ENCODE results near the gene AFP. TPM values are rescaled to one million over a fixed set of nuclear protein-coding genes. Genes with fewer than 3 reads are reported as not detected.

The AFP gene
- total RNA-seq: not detected

DNA sequence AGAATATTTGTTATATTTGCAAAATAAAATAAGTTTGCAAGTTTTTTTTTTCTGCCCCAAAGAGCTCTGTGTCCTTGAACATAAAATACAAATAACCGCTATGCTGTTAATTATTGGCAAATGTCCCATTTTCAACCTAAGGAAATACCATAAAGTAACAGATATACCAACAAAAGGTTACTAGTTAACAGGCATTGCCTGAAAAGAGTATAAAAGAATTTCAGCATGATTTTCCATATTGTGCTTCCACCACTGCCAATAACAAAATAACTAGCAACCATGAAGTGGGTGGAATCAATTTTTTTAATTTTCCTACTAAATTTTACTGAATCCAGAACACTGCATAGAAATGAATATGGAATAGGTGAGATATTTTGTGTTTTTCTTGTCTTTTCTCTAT lies at the start of gene AFP:
AFP (plus strand) TSS at position 238 of the 400 bp plus-strand sequence; CDS start at position 280, 42 bp downstream.
- TF ChIP-seq, protein P1, sequence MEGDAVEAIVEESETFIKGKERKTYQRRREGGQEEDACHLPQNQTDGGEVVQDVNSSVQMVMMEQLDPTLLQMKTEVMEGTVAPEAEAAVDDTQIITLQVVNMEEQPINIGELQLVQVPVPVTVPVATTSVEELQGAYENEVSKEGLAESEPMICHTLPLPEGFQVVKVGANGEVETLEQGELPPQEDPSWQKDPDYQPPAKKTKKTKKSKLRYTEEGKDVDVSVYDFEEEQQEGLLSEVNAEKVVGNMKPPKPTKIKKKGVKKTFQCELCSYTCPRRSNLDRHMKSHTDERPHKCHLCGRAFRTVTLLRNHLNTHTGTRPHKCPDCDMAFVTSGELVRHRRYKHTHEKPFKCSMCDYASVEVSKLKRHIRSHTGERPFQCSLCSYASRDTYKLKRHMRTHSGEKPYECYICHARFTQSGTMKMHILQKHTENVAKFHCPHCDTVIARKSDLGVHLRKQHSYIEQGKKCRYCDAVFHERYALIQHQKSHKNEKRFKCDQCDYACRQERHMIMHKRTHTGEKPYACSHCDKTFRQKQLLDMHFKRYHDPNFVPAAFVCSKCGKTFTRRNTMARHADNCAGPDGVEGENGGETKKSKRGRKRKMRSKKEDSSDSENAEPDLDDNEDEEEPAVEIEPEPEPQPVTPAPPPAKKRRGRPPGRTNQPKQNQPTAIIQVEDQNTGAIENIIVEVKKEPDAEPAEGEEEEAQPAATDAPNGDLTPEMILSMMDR (IDR thresholded peaks at IDR 0.05; ENCODE audit: low read depth): no peak

DNA sequence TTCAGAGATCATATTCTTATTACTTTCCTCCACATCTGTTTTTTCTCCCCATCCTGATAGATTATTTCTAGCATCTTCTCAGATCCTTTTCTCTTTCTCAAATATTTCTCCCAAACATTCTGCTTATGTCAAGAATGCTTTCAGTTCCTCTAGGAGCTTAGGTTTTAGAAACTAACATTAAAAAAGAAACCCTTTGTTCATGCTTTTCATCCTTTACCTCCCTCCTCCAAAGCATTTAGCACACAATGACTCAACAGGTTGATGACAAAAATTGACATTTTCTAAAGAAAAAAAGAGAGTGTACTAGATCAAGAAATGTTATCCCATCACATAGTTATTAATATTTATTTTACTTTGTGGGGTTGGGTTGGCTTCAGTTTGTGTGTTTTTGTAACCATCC lies 48.5 kb upstream of the AFP start:
- TF ChIP-seq, protein P1 (IDR thresholded peaks at IDR 0.05; ENCODE audit: low read depth): no peak

DNA sequence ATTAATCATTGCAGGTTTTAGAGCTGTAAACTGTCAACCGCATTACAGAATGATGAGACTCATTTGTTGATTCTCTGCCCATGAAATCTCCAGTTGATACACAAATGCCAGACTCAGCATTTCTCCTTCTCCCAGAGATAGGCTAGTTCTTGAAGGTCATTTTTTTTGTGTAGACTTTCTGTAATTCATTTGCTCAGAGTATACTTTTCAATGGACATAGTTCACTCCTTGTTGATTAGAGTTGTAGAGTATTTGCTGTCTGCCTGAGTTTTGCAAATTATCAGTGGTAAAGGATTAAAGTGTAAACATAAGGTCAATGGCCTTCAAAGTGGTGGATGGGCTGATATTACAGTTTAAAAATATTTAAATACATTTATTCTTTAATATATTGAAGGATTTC lies 47.1 kb upstream of the AFP start:
- TF ChIP-seq, protein P1 (IDR thresholded peaks at IDR 0.05; ENCODE audit: low read depth): no peak

DNA sequence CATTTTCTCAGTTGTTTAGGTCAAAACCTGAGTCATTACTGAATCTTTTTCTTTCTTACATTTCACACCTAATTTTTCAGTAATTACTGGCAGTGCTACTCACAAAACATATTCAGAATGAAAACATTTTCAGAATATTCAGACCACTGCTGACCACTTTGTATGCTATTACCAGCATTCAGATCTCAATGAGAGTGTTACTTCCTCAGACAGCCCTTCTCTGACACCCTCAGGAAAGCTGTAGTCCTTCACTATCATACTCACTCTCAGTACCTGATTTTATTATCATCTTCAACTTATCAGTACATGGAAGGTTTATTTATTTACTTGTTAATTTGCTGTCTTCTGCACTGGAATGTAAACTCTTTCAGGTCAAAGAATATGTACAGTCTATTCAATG lies 44.2 kb upstream of the AFP start:
- TF ChIP-seq, protein P1 (IDR thresholded peaks at IDR 0.05; ENCODE audit: low read depth): no peak

DNA sequence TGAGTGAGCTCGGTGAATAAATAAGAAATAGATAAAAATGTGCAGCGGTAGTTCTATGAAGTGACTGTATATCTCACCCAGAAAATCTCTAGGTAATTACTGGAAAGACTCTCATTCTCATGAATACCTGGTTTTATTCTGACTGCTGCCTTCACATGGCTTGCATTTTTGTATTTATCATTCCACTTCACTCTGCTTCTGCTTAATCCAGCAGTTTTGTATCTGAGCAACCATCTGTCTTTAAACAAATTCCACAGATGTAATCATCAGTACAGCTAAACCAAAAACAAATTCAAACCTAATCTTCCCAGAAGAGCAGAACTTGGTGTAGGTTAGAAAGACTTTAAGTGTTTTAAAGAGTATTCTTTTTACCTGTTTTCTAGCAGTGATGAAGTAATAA lies 43.1 kb upstream of the AFP start:
- TF ChIP-seq, protein P1 (IDR thresholded peaks at IDR 0.05; ENCODE audit: low read depth): no peak

DNA sequence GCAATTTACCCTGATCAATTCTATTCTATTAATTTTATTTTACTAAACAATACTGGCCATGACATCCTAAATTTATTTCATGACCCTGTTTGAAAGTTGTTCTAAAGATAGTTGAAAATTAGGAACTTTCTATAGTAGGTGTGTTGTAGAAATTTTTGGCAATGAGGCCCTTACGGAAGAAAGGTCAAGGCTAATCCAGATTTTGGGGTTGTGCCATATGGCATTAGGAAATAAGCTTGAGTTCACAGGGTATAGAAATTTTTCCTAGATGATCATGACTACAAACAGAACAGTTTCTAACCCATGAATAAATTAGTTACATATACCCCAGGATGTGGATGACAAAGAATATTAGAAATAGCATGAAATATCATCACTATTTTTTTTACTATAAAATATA lies 39.7 kb upstream of the AFP start:
- TF ChIP-seq, protein P1 (IDR thresholded peaks at IDR 0.05; ENCODE audit: low read depth): no peak

DNA sequence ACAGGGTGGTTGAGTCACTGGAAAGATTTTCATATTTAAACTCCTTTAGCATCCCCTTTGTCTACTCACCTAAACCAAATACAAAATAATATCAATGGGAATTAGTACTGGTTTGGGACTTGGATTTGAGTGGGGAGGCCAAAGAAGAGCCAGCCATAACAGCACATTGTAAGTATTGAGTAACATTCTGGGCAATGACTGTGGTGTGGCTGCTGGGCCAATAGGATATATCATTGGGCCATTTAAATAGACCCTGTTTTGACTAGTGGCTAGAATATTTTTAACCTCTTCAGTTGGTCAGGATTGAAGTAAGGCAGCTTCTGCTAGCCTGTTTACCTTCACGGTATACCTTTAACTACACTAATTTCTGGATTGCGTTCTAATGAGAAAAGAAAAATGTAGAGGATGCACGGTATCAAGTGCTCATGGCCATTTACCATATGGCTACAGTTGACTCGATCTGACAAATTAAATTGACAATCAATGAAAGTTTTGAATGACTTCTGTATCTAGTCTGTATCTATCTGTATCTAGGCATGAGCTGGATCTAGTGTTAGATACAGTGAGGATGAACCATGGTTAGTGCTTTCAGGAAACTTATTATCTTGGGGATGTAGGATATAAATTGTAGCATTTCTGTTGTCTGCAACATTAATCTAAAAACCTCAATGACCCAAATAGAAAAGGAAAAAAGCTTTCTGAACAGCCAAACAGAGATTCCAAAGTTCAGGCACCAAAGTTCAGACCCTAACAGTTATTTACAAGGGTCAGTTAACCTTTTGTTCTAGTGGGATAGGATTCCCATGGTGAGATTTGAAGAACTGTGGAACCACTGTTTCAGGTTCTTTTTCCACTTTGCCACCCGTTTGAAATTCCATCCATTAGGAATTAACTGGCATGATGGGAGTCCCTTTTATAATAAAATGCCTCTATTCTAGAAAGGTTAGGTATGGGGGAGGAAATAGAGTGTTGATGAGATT lies 38.7 kb upstream of the AFP start:
- TF ChIP-seq, protein P1 (IDR thresholded peaks at IDR 0.05; ENCODE audit: low read depth): no peak

Data from subcutaneous adipose tissue (tissue), 4 donors.